ENCODE results near the gene DMBT1. TPM values are rescaled to one million over a fixed set of nuclear protein-coding genes. Genes with fewer than 3 reads are reported as not detected.
"Not testable (repeated sequence)": the region's sequence is repeated elsewhere in the genome, so short reads cannot be mapped to it uniquely, and the experiment has no call there.

DMBT1 gene
- total RNA-seq, 1 donor from 2014 or later, result 0.49 TPM

- no peaks in the 10 kb centered on the region for H3K36me3 Mint-ChIP-seq (ENCODE audit: low read depth, unreplicated experiment)
- DNase-seq (ENCODE audit: low spot score), result no peak
These were observed 16.8 kb downstream of the DMBT1 start for GRCh38 chr10:122577311-122577885.

DNA sequence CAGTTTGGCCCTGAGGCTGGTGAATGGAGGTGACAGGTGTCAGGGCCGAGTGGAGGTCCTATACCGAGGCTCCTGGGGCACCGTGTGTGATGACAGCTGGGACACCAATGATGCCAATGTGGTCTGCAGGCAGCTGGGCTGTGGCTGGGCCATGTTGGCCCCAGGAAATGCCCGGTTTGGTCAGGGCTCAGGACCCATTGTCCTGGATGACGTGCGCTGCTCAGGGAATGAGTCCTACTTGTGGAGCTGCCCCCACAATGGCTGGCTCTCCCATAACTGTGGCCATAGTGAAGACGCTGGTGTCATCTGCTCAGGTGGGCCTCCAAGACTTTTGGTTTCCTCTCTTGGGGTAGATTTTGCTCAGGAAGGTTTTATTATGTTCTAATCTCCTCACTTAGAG lies 25.5 kb downstream of the DMBT1 start:
- not testable (repeated sequence) for H3K27me3 Mint-ChIP-seq (ENCODE audit: unreplicated experiment); H3K4me3 Mint-ChIP-seq (ENCODE audit: unreplicated experiment); DNase-seq (ENCODE audit: low spot score); H3K27ac Mint-ChIP-seq (ENCODE audit: unreplicated experiment); H3K4me1 Mint-ChIP-seq (ENCODE audit: unreplicated experiment); H3K9me3 Mint-ChIP-seq (ENCODE audit: unreplicated experiment); H3K36me3 Mint-ChIP-seq (ENCODE audit: low read depth, unreplicated experiment)

More at GRCh38 chr10:122577311-122577885, 16.8 kb downstream of the DMBT1 start:
- Mint-ChIP-seq H3K4me3 (ENCODE audit: unreplicated experiment) (no peak overlapping the region), H3K4me1 (ENCODE audit: unreplicated experiment) (no peaks in the 10 kb centered on the region), H3K27ac (ENCODE audit: unreplicated experiment) (no peak overlapping the region), H3K9me3 (ENCODE audit: unreplicated experiment) (no peaks in the 10 kb centered on the region), H3K27me3 (ENCODE audit: unreplicated experiment) (peaks cover 5% of the 10 kb centered on the region)
- TF ChIP-seq CTCF (IDR thresholded peaks at IDR 0.05; ENCODE audit: unreplicated experiment), result no peak

GRCh38 chr10:122587098-122587760 lies 26.7 kb downstream of the DMBT1 start:
- DNase-seq (ENCODE audit: low spot score), result no peak
- no peak overlapping the region for H3K4me3 Mint-ChIP-seq (ENCODE audit: unreplicated experiment)
- no peaks in the 10 kb centered on the region for H3K36me3 Mint-ChIP-seq (ENCODE audit: low read depth, unreplicated experiment)
- TF ChIP-seq CTCF (IDR thresholded peaks at IDR 0.05; ENCODE audit: unreplicated experiment), result no peak
- H3K4me1 Mint-ChIP-seq (ENCODE audit: unreplicated experiment), result no peaks in the 10 kb centered on the region
- no peak overlapping the region for H3K27ac Mint-ChIP-seq (ENCODE audit: unreplicated experiment)
- peaks cover 1% of the 10 kb centered on the region for H3K27me3 Mint-ChIP-seq (ENCODE audit: unreplicated experiment)
- no peaks in the 10 kb centered on the region for H3K9me3 Mint-ChIP-seq (ENCODE audit: unreplicated experiment)

GRCh38 chr10:122588381-122588780 lies 27.8 kb downstream of the DMBT1 start:
- H3K27ac Mint-ChIP-seq (ENCODE audit: unreplicated experiment), result no peak overlapping the region
- H3K36me3 Mint-ChIP-seq (ENCODE audit: low read depth, unreplicated experiment), result no peaks in the 10 kb centered on the region
- H3K4me3 Mint-ChIP-seq (ENCODE audit: unreplicated experiment), result no peak overlapping the region
- H3K4me1 Mint-ChIP-seq (ENCODE audit: unreplicated experiment), result no peaks in the 10 kb centered on the region
- no peak for TF ChIP-seq CTCF (IDR thresholded peaks at IDR 0.05; ENCODE audit: unreplicated experiment)
- H3K9me3 Mint-ChIP-seq (ENCODE audit: unreplicated experiment), result no peaks in the 10 kb centered on the region
- peaks cover 1% of the 10 kb centered on the region for H3K27me3 Mint-ChIP-seq (ENCODE audit: unreplicated experiment)
- DNase-seq (ENCODE audit: low spot score), result no peak

DNA sequence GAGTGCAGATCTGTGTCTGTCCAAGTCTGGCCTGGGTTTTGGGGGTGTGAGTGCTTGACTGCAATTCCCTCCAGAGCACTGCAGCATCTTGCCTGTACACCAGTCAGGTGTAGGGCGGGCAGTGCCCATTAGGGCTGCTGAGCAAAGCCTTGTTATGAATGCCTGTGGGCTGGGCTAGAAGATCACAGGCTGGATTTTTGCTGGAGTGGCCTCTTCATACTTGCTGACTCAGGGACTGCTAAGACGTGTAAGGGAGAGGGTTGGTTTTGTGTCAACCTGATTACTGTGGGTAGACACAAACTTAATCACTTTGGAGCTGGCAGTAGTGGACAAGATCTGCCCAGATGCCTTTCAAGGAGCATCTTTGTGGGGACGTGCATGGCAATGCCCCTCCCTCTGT lies 29.6 kb downstream of the DMBT1 start:
- H3K36me3 Mint-ChIP-seq (ENCODE audit: low read depth, unreplicated experiment), result no peaks in the 10 kb centered on the region
- TF ChIP-seq CTCF (IDR thresholded peaks at IDR 0.05; ENCODE audit: unreplicated experiment), result no peak
- no peaks in the 10 kb centered on the region for H3K9me3 Mint-ChIP-seq (ENCODE audit: unreplicated experiment)
- peaks cover 1% of the 10 kb centered on the region for H3K27me3 Mint-ChIP-seq (ENCODE audit: unreplicated experiment)
- no peak for DNase-seq (ENCODE audit: low spot score)
- H3K4me1 Mint-ChIP-seq (ENCODE audit: unreplicated experiment), result no peaks in the 10 kb centered on the region
- no peak overlapping the region for H3K4me3 Mint-ChIP-seq (ENCODE audit: unreplicated experiment)
- H3K27ac Mint-ChIP-seq (ENCODE audit: unreplicated experiment), result no peak overlapping the region

Measured in endothelial cell (in vitro differentiated cells).